Spleen (tissue), 7 donors: ENCODE measurements around the gene ZBP1.

Experiments
- POLR2A ChIP-seq, 3 donors: fragments of 450-650 bp; IDR thresholded peaks; one replicate each; pipeline ENCODE4 v1.5.1; 2017; ENCODE audit warnings: antibody characterized with exemption in 3 of 3, mild to moderate bottlenecking in 1 of 3
- POLR2AphosphoS5 ChIP-seq, 3 donors: sonication (generic); formaldehyde crosslinking; IDR thresholded peaks; one replicate each; pipeline ENCODE4 v1.5.1; 2017; ENCODE audit warnings: antibody characterized with exemption in 3 of 3
- TF ChIP-seq, protein P1 (sequence below), 11 experiments: fragments of 200-600 bp in 7 of 11; fragments of 450-650 bp in 4 of 11; sonication (generic) in 4 of 11; IDR thresholded peaks in 8 of 11; conservative IDR thresholded peaks in 3 of 11; 1 replicate in 7 of 11; 2 replicates in 4 of 11; pipeline versions ENCODE4 v1.4.0 to v1.8.0; 2016 to 2021; ENCODE audit warnings: antibody characterized with exemption in 11 of 11, inconsistent platforms in 4 of 11, mild to moderate bottlenecking in 1 of 11
- donor health status: DM: no; HTN: no; CAD: no; lungs with moderate emphysema.
- donor health status: DM: no; HTN: no; CAD: no.
- donor health status: DM: no; HTN: no; CAD: no.

DNA sequence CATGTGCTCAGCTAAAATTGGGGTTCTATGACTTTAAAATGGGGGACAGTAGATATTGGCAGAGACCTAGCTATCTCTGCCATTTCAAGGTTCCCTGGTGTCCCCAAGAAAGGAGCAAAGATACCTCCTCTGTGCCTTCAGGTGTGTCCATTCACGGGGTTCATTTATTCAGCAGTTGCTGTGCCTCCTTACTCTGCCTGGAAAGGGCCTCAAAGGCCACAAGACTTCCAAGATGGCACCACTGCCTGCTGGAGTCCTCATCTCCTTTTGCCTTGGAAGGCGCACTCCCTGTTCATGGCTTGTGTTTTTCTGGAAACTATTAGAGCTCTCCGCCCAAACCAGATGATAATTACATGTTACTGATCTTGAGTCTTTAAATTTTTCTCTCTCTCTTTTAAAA, 3.9 kb upstream of the ZBP1 start:
- TF ChIP-seq, protein P1, sequence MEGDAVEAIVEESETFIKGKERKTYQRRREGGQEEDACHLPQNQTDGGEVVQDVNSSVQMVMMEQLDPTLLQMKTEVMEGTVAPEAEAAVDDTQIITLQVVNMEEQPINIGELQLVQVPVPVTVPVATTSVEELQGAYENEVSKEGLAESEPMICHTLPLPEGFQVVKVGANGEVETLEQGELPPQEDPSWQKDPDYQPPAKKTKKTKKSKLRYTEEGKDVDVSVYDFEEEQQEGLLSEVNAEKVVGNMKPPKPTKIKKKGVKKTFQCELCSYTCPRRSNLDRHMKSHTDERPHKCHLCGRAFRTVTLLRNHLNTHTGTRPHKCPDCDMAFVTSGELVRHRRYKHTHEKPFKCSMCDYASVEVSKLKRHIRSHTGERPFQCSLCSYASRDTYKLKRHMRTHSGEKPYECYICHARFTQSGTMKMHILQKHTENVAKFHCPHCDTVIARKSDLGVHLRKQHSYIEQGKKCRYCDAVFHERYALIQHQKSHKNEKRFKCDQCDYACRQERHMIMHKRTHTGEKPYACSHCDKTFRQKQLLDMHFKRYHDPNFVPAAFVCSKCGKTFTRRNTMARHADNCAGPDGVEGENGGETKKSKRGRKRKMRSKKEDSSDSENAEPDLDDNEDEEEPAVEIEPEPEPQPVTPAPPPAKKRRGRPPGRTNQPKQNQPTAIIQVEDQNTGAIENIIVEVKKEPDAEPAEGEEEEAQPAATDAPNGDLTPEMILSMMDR (IDR thresholded peaks at IDR 0.05 in 8 of 11, conservative IDR thresholded peaks at IDR 0.05 in 3 of 11): no peak
- TF ChIP-seq POLR2AphosphoS5 (IDR thresholded peaks at IDR 0.05) (no peak), POLR2A (IDR thresholded peaks at IDR 0.05) (no peak)
